Loucy (cell line): ENCODE results near the gene INSYN2B.

ENCODE experiments used
- H2AFZ ChIP-seq: fragments of 200-600 bp; sonication (generic); 2 replicates; pipeline ENCODE4 v1.6.0; 2016; ENCODE audit warnings: antibody characterized with exemption, mild to moderate bottlenecking, low read length, moderate library complexity
- H3F3A ChIP-seq: fragments of 200-600 bp; 2 replicates; pipeline ENCODE4 v1.6.0; 2016; ENCODE audit warnings: antibody characterized with exemption, low read depth, mild to moderate bottlenecking
- H3K27me3 ChIP-seq: fragments of 200-600 bp; sonication (generic); 2 replicates; pipeline ENCODE4 v1.6.1; 2014; ENCODE audit warnings: low read length, mild to moderate bottlenecking; ENCODE audit not compliant: insufficient read depth, poor library complexity, severe bottlenecking
- H3K36me3 ChIP-seq: fragments of 200-600 bp; sonication (generic); 2 replicates; pipeline ENCODE4 v1.6.1; 2016; ENCODE audit warnings: low read length; ENCODE audit not compliant: insufficient read depth
- H3K4me1 ChIP-seq: fragments of 200-600 bp; sonication (generic); 2 replicates; pipeline ENCODE4 v1.5.1; 2014; ENCODE audit warnings: low read length, mild to moderate bottlenecking; ENCODE audit not compliant: insufficient read depth, poor library complexity, severe bottlenecking
- H3K4me2 ChIP-seq: fragments of 200-600 bp; sonication (generic); 2 replicates; pipeline ENCODE4 v1.6.0; 2014; ENCODE audit warnings: antibody characterized with exemption, low read length, low read depth, mild to moderate bottlenecking; ENCODE audit not compliant: poor library complexity, severe bottlenecking
- H3K4me3 ChIP-seq: fragments of 200-600 bp; sonication (generic); 2 replicates; pipeline ENCODE4 v1.5.1; 2014; ENCODE audit warnings: low read length, mild to moderate bottlenecking, mixed read lengths; ENCODE audit not compliant: poor library complexity, severe bottlenecking
- H3K79me2 ChIP-seq: fragments of 200-600 bp; sonication (generic); 2 replicates; pipeline ENCODE4 v1.6.1; 2014; ENCODE audit warnings: low read length; ENCODE audit not compliant: insufficient read depth
- H3K9ac ChIP-seq: fragments of 200-600 bp; sonication (generic); 2 replicates; pipeline ENCODE4 v1.6.0; 2014; ENCODE audit warnings: mild to moderate bottlenecking, low read depth, low read length, moderate library complexity; ENCODE audit not compliant: poor library complexity, severe bottlenecking
- H3K9me2 ChIP-seq: fragments of 200-600 bp; sonication (generic); replicated peaks from 2 replicates; pipeline ENCODE4 v1.6.1; 2016; ENCODE audit warnings: low read depth, low read length, mixed read lengths
- H3K9me3 ChIP-seq: fragments of 200-600 bp; sonication (generic); 2 replicates; pipeline ENCODE4 v1.6.1; 2014; ENCODE audit warnings: mild to moderate bottlenecking, antibody characterized with exemption, low read length, low read depth; ENCODE audit not compliant: insufficient read depth
- H4K20me1 ChIP-seq: fragments of 200-600 bp; sonication (generic); 2 replicates; pipeline ENCODE4 v1.6.0; 2014; ENCODE audit warnings: antibody characterized with exemption, low read length, mild to moderate bottlenecking; ENCODE audit not compliant: insufficient read depth, poor library complexity, severe bottlenecking
- CTCF ChIP-seq: fragments of 200-600 bp; sonication (generic); conservative IDR thresholded peaks from 2 replicates; pipeline ENCODE4 v1.5.1; 2014; ENCODE audit warnings: mild to moderate bottlenecking, antibody characterized with exemption, low read length
- EZH2phosphoT487 ChIP-seq: fragments of 200-600 bp; IDR thresholded peaks from 2 replicates; pipeline ENCODE4 v1.6.1; 2018; ENCODE audit warnings: antibody characterized with exemption, mild to moderate bottlenecking, moderate library complexity, borderline replicate concordance

INSYN2B gene

GRCh38 chr5:169875731-169876130 is 104.6 kb downstream of the INSYN2B start:
- no peak for TF ChIP-seq CTCF
- TF ChIP-seq EZH2phosphoT487: no peak
- Histone ChIP-seq H2AFZ (no peak overlapping the region), H3K27me3 (no peaks in the 10 kb centered on the region), H4K20me1 (no peaks in the 10 kb centered on the region), H3K79me2 (no peaks in the 10 kb centered on the region), H3K4me3 (no peak overlapping the region), H3K9me2 (no peaks in the 10 kb centered on the region), H3K36me3 (no peaks in the 10 kb centered on the region), H3K4me2 (no peak overlapping the region), H3K9ac (no peak overlapping the region), H3K4me1 (peaks cover 6% of the 10 kb centered on the region), H3F3A (no peaks in the 10 kb centered on the region), H3K9me3 (no peaks in the 10 kb centered on the region)

GRCh38 chr5:169875091-169875728 is 105.1 kb downstream of the INSYN2B start:
- no peaks in the 10 kb centered on the region for H3K9me2 ChIP-seq
- TF ChIP-seq CTCF: no peak
- no peak for TF ChIP-seq EZH2phosphoT487
- H3K4me3 ChIP-seq: no peak overlapping the region
- H3K36me3 ChIP-seq: no peaks in the 10 kb centered on the region
- H3F3A ChIP-seq: no peaks in the 10 kb centered on the region
- no peak overlapping the region for H3K4me2 ChIP-seq
- no peaks in the 10 kb centered on the region for H4K20me1 ChIP-seq
- H3K9ac ChIP-seq: no peak overlapping the region
- peaks cover 1% of the 10 kb centered on the region for H3K4me1 ChIP-seq
- H3K9me3 ChIP-seq: no peaks in the 10 kb centered on the region
- H3K79me2 ChIP-seq: no peaks in the 10 kb centered on the region
- no peaks in the 10 kb centered on the region for H3K27me3 ChIP-seq
- H2AFZ ChIP-seq: no peak overlapping the region

- no peaks in the 10 kb centered on the region for H4K20me1 ChIP-seq
- no peaks in the 10 kb centered on the region for H3K36me3 ChIP-seq
- no peaks in the 10 kb centered on the region for H3K27me3 ChIP-seq
- TF ChIP-seq EZH2phosphoT487: no peak
- TF ChIP-seq CTCF: no peak
- H3K9me3 ChIP-seq: no peaks in the 10 kb centered on the region
- H3K9me2 ChIP-seq: no peaks in the 10 kb centered on the region
- no peaks in the 10 kb centered on the region for H3K79me2 ChIP-seq
- no peak overlapping the region for H3K4me2 ChIP-seq
- no peak overlapping the region for H2AFZ ChIP-seq
- H3K9ac ChIP-seq: no peak overlapping the region
- no peak overlapping the region for H3K4me3 ChIP-seq
- no peaks in the 10 kb centered on the region for H3K4me1 ChIP-seq
- no peaks in the 10 kb centered on the region for H3F3A ChIP-seq
These were observed 105.7 kb downstream of the INSYN2B start for GRCh38 chr5:169874621-169875020.
